NCI-H510A treated with DMSO at 0.1 percent for 48 hours (cell line): ENCODE data around the gene FAM25C.
"Not testable (repeated sequence)": the region's sequence is repeated elsewhere in the genome, so short reads cannot be mapped to it uniquely, and the experiment has no call there.

Source experiments
- DNase-seq: peaks from one replicate; lab custom pipeline; 2025; lab: John Stamatoyannopoulos, UW

The FAM25C gene

DNA sequence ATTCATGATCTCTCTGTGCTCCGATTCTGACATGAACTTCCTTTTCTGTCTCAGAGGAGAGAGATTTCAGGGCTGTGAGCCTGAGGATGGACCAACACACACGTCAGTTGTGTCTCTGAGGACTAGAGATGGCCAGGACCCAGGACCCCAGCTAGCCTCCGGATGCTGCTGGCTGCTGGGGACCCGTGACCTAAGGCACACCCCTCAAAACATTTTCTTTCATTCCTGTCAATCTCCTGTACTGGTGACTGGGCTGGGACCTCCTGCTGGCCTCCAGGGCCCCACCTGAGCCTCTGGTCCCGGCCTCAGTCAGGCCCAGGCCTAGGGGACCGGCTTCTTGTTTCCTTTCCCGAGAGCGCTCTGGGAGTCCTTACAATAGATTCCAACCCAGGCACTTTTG is 42.4 kb downstream of the FAM25C start:
- not testable (repeated sequence) for DNase-seq

DNA sequence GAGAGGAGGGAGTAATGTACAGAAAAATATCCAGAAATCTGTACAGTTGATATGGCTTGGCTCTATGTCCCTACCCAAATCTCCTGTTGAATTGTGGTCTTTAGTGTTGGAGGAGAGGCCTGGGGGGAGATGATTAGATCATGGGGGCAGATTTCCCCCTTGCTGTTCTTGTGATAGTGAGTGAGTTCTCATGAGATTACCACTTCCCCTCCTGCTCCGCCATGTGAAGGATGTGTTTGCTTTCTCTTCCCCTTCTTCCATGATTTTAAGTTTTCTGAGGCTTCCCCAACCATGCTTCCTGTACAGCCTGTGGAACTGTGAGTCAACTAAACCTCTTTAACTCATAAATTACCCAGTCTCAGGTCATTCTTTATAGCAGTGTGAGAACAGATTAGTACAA is 52.2 kb downstream of the FAM25C start:
- DNase-seq = not testable (repeated sequence)
